GM23338 (cell line): ENCODE measurements around the gene TFAP2A. TPM values are rescaled to one million over a fixed set of nuclear protein-coding genes. Genes with fewer than 3 reads are reported as not detected.

Experiments used
- ATAC-seq: fragments of 200-7000 bp; cut with Tn5 transposase; 3 replicates; pipeline ENCODE4 v1.9.1; 2020
- DNase-seq: peaks from one replicate; pipeline ENCODE4 v3.0.0-alpha.2; 2015; ENCODE audit warnings: low spot score
- H2AFZ ChIP-seq: fragments of 200-600 bp; sonication (generic); 2 replicates; pipeline ENCODE4 v1.8.0; 2016; ENCODE audit warnings: antibody characterized with exemption, mild to moderate bottlenecking, moderate library complexity
- H3F3A ChIP-seq: fragments of 200-600 bp; sonication (generic); replicated peaks from 2 replicates; pipeline ENCODE4 v1.8.0; 2017; ENCODE audit warnings: antibody characterized with exemption, mixed run types, low read depth
- H3K27ac ChIP-seq: fragments of 200-600 bp; sonication (generic); 2 replicates; pipeline ENCODE4 v1.6.1; 2016; ENCODE audit warnings: low read depth
- H3K27me3 ChIP-seq: fragments of 200-600 bp; sonication (generic); 2 replicates; pipeline ENCODE4 v1.8.0; 2016; ENCODE audit warnings: mild to moderate bottlenecking, mixed run types, moderate library complexity; ENCODE audit not compliant: insufficient read depth
- H3K36me3 ChIP-seq: fragments of 200-600 bp; sonication (generic); 2 replicates; pipeline ENCODE4 v1.8.0; 2016; ENCODE audit warnings: mild to moderate bottlenecking; ENCODE audit not compliant: insufficient read depth
- H3K4me1 ChIP-seq: fragments of 200-600 bp; sonication (generic); 2 replicates; pipeline ENCODE4 v1.8.0; 2016; ENCODE audit warnings: mild to moderate bottlenecking, moderate library complexity; ENCODE audit not compliant: insufficient read depth
- H3K4me2 ChIP-seq: fragments of 200-600 bp; sonication (generic); 2 replicates; pipeline ENCODE4 v1.7.1; 2017; ENCODE audit warnings: mixed run types
- H3K4me3 ChIP-seq: fragments of 200-600 bp; sonication (generic); 2 replicates; pipeline ENCODE4 v1.6.1; 2016; ENCODE audit warnings: mixed run types
- H3K79me2 ChIP-seq: fragments of 200-600 bp; sonication (generic); replicated peaks from 2 replicates; pipeline ENCODE4 v1.8.0; 2017; ENCODE audit warnings: mild to moderate bottlenecking; ENCODE audit not compliant: insufficient read depth
- H3K9me2 ChIP-seq: fragments of 200-600 bp; sonication (generic); 2 replicates; pipeline ENCODE4 v1.8.0; 2017; ENCODE audit not compliant: insufficient read depth
- H4K20me1 ChIP-seq: fragments of 200-600 bp; sonication (generic); replicated peaks from 2 replicates; pipeline ENCODE4 v1.8.0; 2017; ENCODE audit warnings: mild to moderate bottlenecking; ENCODE audit not compliant: insufficient read depth
- H3K27ac Mint-ChIP-seq: 2 replicates; pipeline ENCODE4 v1.8.0; 2020; ENCODE audit warnings: inconsistent platforms, mild to moderate bottlenecking, moderate library complexity, mixed read lengths
- H3K27me3 Mint-ChIP-seq: 3 replicates; pipeline ENCODE4 v1.8.0; 2022; ENCODE audit warnings: low read depth, mild to moderate bottlenecking, moderate library complexity, mixed read lengths, inconsistent platforms; ENCODE audit not compliant: insufficient read depth, poor library complexity
- H3K36me3 Mint-ChIP-seq: 3 replicates; pipeline ENCODE4 v1.8.0; 2021; ENCODE audit warnings: low read depth, mild to moderate bottlenecking, inconsistent platforms, moderate library complexity, mixed read lengths
- H3K4me1 Mint-ChIP-seq: 3 replicates; pipeline ENCODE4 v1.8.0; 2020; ENCODE audit warnings: mild to moderate bottlenecking, inconsistent platforms, mixed read lengths
- H3K4me3 Mint-ChIP-seq: 3 replicates; pipeline ENCODE4 v1.8.0; 2021; ENCODE audit warnings: moderate library complexity, mild to moderate bottlenecking, inconsistent platforms, mixed read lengths
- H3K9me3 Mint-ChIP-seq: 3 replicates; pipeline ENCODE4 v1.8.0; 2020; ENCODE audit warnings: moderate library complexity, mild to moderate bottlenecking, inconsistent platforms, mixed read lengths
- CREB1 ChIP-seq: fragments of 250-450 bp; sonication (Bioruptor Pico); IDR thresholded peaks from 2 replicates; pipeline ENCODE4 v1.5.0; 2020; ENCODE audit warnings: low read depth, mild to moderate bottlenecking, moderate library complexity
- CTCF ChIP-seq, 2 experiments: fragments of 200-600 bp in 1 of 2; sonication (generic) in 1 of 2; conservative IDR thresholded peaks; 2 replicates each; pipeline versions ENCODE4 v1.5.1 to v1.6.1; 2016 to 2017; ENCODE audit warnings: antibody characterized with exemption in 2 of 2, low read depth in 2 of 2, mild to moderate bottlenecking in 2 of 2, moderate library complexity in 1 of 2
- EZH2 ChIP-seq: fragments of 200-600 bp; sonication (generic); IDR thresholded peaks from one replicate; pipeline ENCODE4 v1.8.0; 2017; ENCODE audit warnings: antibody characterized with exemption, mild to moderate bottlenecking, low read depth; ENCODE audit not compliant: unreplicated experiment
- JUNB ChIP-seq: IDR thresholded peaks from one replicate; pipeline ENCODE4 v1.6.1; 2016; ENCODE audit warnings: antibody characterized with exemption; ENCODE audit not compliant: unreplicated experiment
- NANOG ChIP-seq: IDR thresholded peaks from 2 replicates; pipeline ENCODE4 v1.6.1; 2016; ENCODE audit warnings: antibody characterized with exemption, borderline replicate concordance
- POLR2AphosphoS5 ChIP-seq: IDR thresholded peaks from 2 replicates; pipeline ENCODE4 v1.6.1; 2016; ENCODE audit warnings: antibody characterized with exemption, low read depth
- REST ChIP-seq: IDR thresholded peaks from one replicate; pipeline ENCODE4 v1.6.1; 2018; ENCODE audit warnings: antibody characterized with exemption; ENCODE audit not compliant: unreplicated experiment
- ZNF331 ChIP-seq: fragments of 250-450 bp; sonication (Bioruptor Pico); IDR thresholded peaks from 2 replicates; pipeline ENCODE4 v1.5.0; 2020; ENCODE audit warnings: low read depth, mild to moderate bottlenecking, moderate library complexity
- ZNF462 ChIP-seq: fragments of 250-450 bp; sonication (Bioruptor Pico); IDR thresholded peaks from 2 replicates; pipeline ENCODE4 v1.5.0; 2020; ENCODE audit warnings: mild to moderate bottlenecking, moderate library complexity
- polyA plus RNA-seq: library from polyadenylated mRNA; unstranded; fragments of >200 nt; fragmentation: Nextera tagmentation; extraction: Ambion mirVana; gene quantifications from 2 replicates; pipeline ENCODE4 v1.2.1, GENCODE V29; 2016
- total RNA-seq: library from RNA; depleted of rRNA; stranded (reverse); fragments of >200 nt; shearing (Covaris generic); gene quantifications from 2 replicates; pipeline ENCODE4 v1.2.3, GENCODE V29; 2014
- TF ChIP-seq, protein P1 (sequence below): IDR thresholded peaks from 2 replicates; pipeline ENCODE4 v1.6.1; 2016; ENCODE audit warnings: antibody characterized with exemption

TFAP2A gene
- total and polyA plus RNA-seq, 2 experiments from 2014 or later, result not detected

DNA sequence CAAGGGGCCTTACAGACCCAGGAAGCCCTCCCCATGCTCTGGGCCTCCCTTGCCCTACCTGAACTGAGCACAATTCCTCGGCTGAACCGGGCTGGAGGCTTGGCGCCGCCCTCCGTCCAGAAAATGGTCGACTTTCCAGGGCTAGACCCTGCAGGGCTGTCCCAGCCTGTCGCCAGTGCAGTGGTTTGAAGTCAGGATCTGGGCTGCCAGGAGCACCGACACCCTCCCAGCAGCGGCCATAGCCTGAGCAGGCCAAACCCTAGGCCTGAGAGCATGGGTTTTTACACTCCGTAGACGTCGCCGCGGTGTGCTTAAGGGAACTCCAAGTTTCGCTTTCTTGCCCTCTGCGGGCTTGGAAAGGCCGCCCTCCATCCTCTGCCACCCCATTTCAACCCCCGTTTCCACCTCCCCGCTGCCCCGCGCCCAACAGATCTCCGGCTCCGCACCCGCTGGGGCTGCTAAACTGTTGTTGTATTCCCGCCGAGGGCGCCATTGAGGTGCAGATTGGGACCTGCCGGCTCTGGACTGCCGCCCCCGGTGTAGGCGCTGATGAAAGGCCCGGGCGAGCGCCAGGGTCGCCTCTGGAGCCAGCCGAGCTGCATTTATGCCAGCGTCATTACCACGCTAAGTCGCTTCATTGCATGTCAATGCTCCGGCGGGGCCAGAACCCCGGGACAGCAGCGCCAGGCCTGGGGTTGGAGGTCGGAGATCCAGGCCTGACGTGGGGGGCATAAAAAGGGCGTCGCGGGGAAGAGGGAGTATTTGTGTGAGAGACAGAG lies 2.2 kb upstream of the TFAP2A start:
- H3K27me3 Mint-ChIP-seq, result peaks cover 97% of the 10 kb centered on the region
- H2AFZ ChIP-seq, result no peak overlapping the region
- H3K9me3 Mint-ChIP-seq, result peaks cover 6% of the 10 kb centered on the region
- H3F3A ChIP-seq, result peaks cover 65% of the 10 kb centered on the region
- TF ChIP-seq CTCF (conservative IDR thresholded peaks at IDR 0.05; ENCODE audit: low read depth in 2 of 2), result 0 out of 4 replicates have a peak, but pooled peaks of 1 of the 2 experiments have one; percentile 8
- TF ChIP-seq ZNF331 (CRISPR knock-in tag), result no peak
- TF ChIP-seq POLR2AphosphoS5, result no peak
- TF ChIP-seq, protein P1, sequence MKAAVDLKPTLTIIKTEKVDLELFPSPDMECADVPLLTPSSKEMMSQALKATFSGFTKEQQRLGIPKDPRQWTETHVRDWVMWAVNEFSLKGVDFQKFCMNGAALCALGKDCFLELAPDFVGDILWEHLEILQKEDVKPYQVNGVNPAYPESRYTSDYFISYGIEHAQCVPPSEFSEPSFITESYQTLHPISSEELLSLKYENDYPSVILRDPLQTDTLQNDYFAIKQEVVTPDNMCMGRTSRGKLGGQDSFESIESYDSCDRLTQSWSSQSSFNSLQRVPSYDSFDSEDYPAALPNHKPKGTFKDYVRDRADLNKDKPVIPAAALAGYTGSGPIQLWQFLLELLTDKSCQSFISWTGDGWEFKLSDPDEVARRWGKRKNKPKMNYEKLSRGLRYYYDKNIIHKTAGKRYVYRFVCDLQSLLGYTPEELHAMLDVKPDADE, result no peak
- no peak for TF ChIP-seq CREB1 (CRISPR knock-in tag)
- TF ChIP-seq JUNB, result no peak
- no peak for TF ChIP-seq ZNF462 (CRISPR knock-in tag)
- TF ChIP-seq EZH2, result no peak
- TF ChIP-seq REST, result no peak
- peak; percentile 82 for TF ChIP-seq NANOG
- H3K27ac ChIP-seq, result no peak overlapping the region
- H3K4me1 ChIP-seq, result peaks cover 76% of the 10 kb centered on the region
- H3K79me2 ChIP-seq, result no peaks in the 10 kb centered on the region
- peaks cover 98% of the 10 kb centered on the region for H3K27me3 ChIP-seq
- H4K20me1 ChIP-seq, result peaks cover 27% of the 10 kb centered on the region
- peak; percentile 94 for DNase-seq
- H3K27ac Mint-ChIP-seq, result no peak overlapping the region
- peak overlapping the region; percentile 59 for H3K4me3 Mint-ChIP-seq
- H3K9me2 ChIP-seq, result no peaks in the 10 kb centered on the region
- H3K4me1 Mint-ChIP-seq, result peaks cover 66% of the 10 kb centered on the region
- 0 out of 3 replicates have a peak, but pooled peaks cover 3% of the 10 kb centered on the region for H3K36me3 Mint-ChIP-seq
- H3K4me2 ChIP-seq, result peak overlapping the region; percentile 84
- ATAC-seq, result peak; percentile 36
- H3K36me3 ChIP-seq, result no peaks in the 10 kb centered on the region
- H3K4me3 ChIP-seq, result peak overlapping the region; percentile 59
